Skin epidermis (tissue), 12 donors: Measurements from ENCODE around the gene SPATA7.
A peak's percentile ranks its signal among the peaks of the same experiment; 100 is the strongest.

Source experiments
- H3K27ac ChIP-seq, 21 experiments: fragments of 200-600 bp; sonication (generic) in 11 of 21; one replicate each; pipeline ENCODE4 v1.5.0; 2020; ENCODE audit warnings: mild to moderate bottlenecking in 3 of 21, inconsistent platforms in 2 of 21, moderate library complexity in 2 of 21
- H3K4me3 ChIP-seq, 7 experiments: fragments of 200-600 bp; sonication (generic) in 2 of 7; one replicate each; pipeline ENCODE4 v1.5.0; 2020; ENCODE audit warnings: inconsistent platforms in 2 of 7, mild to moderate bottlenecking in 2 of 7, moderate library complexity in 1 of 7

The SPATA7 gene

DNA sequence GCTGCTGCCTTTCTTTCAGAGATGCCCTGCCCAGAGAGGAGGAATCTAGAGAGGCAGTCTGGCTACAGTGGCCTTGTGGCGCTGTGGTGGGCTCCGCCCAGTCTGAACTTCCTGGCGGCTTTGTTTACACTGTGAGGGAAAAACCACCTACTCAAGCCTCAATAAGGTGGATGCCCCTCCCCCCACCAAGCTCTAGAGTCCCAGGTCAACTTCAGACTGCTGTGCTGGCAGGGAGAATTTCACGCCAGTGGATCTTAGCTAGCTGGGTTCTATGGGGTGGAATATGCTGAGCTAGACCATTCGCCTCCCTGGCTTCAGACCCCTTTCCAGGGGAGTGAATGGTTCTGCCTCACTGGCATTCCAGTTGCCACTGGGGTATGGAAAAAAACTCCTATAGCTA, 25.6 kb downstream of the SPATA7 start:
- Histone ChIP-seq H3K4me3 (no peak overlapping the region), H3K27ac (no peak overlapping the region)

DNA sequence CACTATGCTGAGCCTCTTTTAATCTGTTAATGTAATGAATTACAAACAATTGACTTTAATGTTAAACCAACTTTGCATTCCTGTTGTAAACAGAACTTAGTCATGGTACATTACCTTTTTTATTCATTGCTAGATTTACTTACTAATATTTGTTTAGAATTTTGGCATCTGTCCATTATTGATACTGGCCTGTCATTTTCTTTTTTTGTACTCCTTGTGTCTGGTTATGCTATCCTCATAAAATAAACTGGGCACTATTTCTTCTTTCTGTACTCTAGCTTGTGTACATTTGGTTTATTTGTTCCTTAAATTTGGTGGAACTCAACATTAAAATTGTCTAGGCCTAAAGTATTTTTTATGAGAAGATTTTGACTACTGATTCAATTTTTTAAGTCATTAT, 32.1 kb downstream of the SPATA7 start:
- Histone ChIP-seq H3K4me3 (no peak overlapping the region), H3K27ac (no peak overlapping the region)

DNA sequence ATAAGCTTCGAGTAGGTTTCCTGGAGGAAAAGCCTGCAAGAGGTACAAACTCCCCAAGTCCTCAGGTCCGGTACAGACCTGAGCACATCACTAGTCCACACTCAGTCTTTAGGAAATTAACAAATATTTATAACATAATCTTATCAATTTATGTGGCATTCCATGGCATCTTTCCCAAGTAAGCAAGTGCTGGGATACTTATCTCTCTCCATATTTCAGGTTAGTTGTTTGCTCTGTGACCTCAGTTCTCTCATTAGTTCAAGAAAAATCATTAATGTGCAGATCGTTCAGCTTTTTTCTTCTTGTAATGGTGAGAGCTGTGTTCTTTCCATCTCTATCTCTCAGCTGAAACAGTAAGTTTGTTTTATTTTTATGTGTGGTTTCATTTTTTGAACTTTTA, 34.7 kb downstream of the SPATA7 start:
- Histone ChIP-seq H3K4me3 (no peak overlapping the region), H3K27ac (no peak overlapping the region)

DNA sequence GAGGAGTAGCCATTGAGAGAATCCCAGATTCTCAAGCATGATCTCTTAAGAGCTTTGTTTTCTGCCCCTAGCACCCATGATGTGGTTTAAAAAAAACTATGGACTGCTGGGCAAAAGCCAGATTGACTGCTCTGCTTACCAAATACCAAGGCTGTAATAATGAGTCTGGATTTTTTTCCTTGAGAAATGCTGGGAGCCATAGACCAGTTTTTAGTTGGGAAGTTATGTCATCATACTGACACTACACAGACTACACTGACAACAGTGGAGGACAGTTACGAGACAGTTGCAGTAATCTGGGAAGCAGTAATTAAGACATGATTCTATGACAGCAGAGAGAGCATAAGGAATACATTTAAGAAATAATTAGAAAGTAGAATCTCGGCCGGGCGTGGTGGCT, 35.8 kb downstream of the SPATA7 start:
- Histone ChIP-seq H3K27ac (no peak overlapping the region), H3K4me3 (no peak overlapping the region)

DNA sequence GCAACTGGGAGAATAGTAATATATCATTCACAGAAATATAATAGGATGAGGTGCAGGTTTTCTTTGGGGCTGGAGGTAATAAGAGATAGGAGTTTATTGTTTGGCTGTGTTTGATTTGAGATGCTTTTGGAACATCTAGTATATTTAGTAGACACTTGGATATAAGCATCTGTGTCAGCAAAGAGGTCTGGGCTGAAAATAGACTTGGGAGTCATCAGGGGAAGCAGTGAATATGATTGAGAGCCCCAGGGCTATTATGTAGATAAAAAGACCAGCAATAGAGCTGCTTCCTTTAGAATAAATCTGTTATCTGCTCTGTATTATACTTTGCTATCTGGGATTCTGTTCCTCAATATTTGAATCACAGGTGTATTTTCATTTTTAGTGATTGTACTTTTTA, 36.6 kb downstream of the SPATA7 start:
- no peak overlapping the region for H3K27ac ChIP-seq
- no peak overlapping the region for H3K4me3 ChIP-seq

DNA sequence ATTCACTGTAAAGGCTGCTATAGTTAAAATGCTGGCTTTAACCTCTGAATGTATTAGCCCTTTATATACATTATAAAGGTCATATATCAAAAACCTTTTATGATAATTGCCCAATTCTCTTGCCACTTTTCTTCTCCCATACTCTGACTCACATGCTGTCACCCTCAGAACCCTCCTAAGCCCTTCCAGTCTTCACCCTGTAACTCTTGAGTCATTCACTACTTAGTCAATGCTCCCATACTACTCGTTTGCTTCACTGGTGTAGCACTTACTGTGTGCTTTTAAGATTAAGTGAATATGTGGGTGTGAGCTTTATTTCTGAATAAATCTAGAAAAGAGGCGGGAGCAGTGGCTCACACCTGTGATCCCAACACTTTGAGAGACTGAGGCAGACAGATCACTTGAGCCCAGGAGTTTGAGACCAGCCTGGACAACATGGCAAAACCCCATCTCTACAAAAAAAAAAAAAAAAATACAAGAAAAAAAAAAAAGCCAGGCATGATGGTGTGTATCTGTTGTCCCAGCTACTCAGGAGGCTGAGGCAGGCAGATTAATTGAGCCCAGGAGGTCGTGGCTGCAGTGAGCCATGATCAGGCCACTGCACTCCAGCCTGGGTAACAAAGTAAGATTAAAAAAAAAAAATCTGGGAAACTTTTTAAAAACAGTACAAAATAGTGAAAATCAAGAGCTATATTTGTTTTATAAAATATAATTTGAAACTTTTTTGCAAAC, 37.6 kb downstream of the SPATA7 start:
- H3K4me3 ChIP-seq: no peak overlapping the region
- no peak overlapping the region for H3K27ac ChIP-seq

DNA sequence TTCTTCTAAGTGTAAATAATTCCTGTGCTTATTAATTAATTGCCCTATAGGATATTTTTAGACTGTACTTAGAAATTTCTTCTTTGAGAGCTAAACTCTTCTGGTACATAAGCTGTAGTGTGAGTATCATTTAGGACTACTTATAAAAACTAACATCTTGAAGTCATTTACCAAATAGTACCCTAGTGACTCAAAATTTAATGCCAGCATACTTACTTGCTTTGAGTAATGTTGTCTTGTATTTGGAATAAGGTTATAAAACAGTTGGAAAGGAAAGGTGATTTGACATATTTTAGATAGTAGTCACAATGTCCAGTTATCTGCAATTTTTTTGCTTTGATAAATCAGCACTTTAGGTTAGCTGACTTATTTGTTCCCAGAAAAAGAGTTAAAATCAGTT, 39.1 kb downstream of the SPATA7 start:
- Histone ChIP-seq H3K27ac (no peak overlapping the region), H3K4me3 (no peak overlapping the region)

DNA sequence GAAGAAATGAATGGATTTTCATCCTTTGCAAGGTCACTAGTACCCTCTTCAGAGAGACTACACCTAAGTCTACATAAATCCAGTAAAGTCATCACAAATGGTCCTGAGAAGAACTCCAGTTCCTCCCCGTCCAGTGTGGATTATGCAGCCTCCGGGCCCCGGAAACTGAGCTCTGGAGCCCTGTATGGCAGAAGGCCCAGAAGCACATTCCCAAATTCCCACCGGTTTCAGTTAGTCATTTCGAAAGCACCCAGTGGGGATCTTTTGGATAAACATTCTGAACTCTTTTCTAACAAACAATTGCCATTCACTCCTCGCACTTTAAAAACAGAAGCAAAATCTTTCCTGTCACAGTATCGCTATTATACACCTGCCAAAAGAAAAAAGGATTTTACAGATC, 40.8 kb downstream of the SPATA7 start:
- Histone ChIP-seq H3K27ac (no peak overlapping the region), H3K4me3 (no peak overlapping the region)

DNA sequence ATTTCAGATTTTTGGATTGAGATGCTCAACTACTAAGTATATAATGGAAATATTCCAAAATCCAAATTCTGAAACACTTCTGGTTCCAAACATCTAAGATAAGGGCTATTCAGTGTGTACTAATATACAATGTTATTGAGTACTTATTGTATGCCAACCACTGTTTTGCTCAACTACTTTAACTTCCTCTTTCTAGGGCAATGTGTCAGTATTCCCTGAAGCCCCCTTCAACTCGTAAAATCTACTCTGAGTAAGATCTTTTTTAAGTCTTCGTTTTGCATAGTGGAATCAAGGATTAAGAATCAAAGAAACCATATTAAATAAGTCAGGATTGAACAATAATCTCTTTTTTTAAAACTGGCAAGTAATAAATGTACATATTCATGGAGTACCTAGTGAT, 45.5 kb downstream of the SPATA7 start:
- H3K27ac ChIP-seq: no peak overlapping the region
- H3K4me3 ChIP-seq: no peak overlapping the region

DNA sequence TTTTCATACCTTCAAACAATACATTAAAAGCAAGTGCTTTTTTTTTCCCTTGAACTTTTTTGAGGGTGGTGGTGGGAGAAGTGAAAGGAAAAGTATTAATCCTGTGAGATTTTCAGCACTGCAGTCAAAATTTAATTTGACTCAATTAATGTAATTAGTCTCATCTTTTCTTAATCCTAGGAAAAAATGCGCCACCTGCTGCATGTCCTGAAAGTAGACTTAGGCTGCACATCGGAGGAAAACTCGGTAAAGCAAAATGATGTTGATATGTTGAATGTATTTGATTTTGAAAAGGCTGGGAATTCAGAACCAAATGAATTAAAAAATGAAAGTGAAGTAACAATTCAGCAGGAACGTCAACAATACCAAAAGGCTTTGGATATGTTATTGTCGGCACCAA, 52.2 kb downstream of the SPATA7 start:
- H3K4me3 ChIP-seq: no peak overlapping the region

DNA sequence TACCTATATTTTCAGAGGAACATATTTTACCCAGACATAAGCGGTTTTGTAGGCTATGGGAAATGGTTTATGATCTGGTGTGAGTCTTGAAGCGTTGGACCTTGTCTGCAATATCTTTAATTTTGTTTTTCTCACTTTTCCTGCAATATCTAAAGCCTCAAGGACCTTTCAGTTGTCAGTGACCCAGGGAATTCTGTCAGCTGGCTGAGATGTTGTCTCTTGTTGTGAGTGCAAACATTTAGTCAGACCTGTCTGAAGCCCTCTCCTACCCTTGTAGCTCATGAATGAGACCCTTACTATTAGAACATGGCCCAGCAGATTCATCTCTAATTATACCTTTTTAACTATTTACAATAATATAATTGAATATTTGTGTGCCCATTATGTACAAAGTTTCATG, 53.6 kb downstream of the SPATA7 start:
- Histone ChIP-seq H3K27ac (no peak overlapping the region), H3K4me3 (no peak overlapping the region)

More for the DNA sequence above, 52.2 kb downstream of the SPATA7 start:
- H3K27ac ChIP-seq: no peak overlapping the region

DNA sequence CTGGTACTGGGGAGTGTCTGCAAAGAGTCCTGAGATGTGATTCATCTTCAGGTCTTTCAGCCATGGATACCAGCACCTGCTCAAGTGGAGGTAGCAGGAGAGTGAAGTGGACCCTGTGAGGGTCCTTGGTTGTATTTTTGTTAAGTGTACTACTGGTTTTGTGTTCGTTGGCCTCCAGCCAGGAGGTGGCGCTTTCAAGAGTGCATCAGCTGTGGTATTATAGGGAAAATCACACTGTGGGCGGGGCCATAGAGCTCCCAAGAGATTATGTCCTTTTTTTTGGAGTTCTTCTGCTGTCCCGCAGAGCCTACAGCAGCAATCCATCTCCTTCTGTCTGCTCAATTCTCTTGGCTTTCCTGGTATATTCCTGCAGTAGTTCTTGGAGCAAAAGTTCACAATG, 66.8 kb downstream of the SPATA7 start:
- H3K4me3 ChIP-seq: no peak overlapping the region

DNA sequence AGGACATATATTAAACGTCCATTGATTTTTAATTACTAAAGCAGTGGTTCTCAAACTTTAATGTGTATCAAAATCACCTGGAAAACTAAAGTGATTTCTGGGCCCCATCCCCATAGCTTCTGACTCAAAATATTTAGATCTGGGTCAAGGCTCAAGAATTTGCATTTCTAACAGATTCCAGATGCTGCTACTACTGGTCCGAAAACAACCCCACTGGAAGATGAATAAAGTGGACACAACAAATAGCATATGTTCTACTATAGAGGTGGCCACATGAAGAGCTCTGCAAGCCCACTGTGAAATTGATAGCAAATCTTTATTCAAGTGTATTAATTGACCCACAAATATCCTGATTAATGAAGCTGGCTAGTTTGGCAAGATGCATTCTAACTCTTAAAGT, 69.4 kb downstream of the SPATA7 start:
- Histone ChIP-seq H3K4me3 (no peak overlapping the region), H3K27ac (no peak overlapping the region)

More for the DNA sequence above, 66.8 kb downstream of the SPATA7 start:
- H3K27ac ChIP-seq: no peak overlapping the region

DNA sequence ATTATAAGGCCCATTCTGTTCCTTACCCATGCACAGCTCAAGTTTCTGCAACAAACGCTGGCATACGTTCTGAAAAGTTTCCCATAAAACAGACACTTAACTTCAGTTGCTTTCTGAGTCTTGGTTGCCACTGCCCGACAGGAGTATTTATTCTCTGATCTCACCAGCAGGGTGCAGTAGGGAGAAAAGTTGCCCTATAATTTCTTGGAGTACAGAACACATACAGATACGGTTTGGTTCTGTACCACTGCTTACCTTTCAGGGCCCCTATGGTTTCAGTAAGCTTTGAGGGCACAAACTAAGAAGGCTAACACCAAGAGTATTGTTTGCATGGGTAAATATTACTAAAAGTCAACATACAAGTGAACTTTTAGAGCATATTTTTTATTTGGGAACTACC, 77.9 kb downstream of the SPATA7 start:
- H3K4me3 ChIP-seq: no peak overlapping the region
- H3K27ac ChIP-seq: no peak overlapping the region

DNA sequence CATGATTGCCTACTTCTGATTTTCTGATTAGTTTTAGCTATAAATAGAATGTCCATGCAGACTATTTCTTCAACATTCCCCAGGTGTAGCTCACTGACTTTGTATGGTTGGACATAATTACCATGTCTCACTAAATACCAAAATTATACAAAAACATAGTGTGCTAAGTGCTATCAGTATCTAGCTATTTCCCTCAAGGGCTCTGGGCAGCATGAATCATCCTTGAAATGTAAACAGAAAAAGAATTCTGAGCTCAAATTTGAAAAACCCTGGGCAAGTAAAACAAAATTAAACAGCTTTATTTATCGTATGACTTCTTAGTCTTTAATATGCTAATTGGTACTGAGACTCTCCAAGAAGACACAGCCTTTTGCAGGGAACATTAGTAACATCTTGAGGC, 82.9 kb downstream of the SPATA7 start:
- H3K27ac ChIP-seq: no peak overlapping the region
- no peak overlapping the region for H3K4me3 ChIP-seq

DNA sequence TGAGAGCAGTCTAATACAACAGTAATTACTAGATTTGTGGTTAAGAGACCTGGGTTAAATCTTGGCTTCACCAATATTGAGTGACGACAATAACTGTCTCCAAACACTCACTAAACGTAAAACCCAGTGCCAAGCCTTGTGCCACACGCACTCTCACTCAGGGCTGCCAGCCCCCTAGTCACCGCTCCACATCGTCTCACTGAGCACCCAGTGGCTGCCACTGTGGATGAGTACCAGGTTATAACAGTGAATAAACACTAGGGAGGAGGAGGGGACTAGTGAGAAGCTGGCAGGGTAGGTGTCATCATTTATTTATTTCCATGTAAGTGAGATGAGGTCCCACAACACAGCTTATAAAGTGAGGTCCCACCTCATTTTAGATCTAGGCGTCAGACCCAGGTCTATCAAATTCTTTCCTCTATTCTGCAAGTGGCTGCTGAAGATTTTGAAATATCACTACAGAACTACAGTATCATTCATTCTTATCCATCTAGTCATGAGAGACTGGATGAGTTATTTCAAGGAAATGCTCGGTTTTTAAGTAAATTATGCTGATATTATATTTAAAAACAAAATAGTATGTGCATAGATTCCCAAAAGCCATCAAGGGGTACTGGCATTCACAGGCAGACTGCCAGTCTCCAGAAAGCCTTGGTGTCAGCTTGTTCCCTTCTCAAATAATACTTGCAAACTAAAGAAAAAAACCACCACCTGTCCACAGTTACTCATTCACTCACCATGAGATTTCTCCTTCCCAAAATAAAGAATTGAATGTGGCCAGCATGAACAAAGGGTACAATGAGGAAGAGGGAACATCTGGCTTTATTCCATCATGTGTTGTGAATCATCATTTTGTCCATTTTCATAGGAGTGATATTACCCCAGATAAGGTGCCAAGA, 85.3 kb downstream of the SPATA7 start:
- no peak overlapping the region for H3K27ac ChIP-seq

DNA sequence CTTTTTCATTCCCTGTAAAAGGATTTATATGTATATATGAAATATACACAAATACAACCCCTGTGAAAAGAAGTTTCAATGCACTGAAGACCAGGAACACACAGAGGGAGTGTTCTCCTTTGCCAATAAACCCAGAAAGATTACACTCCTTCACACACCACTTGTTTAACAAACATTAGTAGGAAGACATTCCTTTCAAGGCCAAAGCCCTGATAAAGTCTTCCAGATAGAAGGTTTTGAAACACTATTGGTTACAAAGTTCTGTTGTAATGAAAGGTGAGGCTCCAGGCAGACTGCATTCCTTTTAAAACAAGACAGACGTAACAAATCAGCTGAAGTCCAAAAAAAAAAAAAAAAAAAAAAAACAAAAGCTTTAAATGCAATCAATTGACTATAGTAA, 88.3 kb downstream of the SPATA7 start:
- peak overlapping the region in 1 of 21 experiments; percentile 42 for H3K27ac ChIP-seq

More for the DNA sequence above, 85.3 kb downstream of the SPATA7 start:
- H3K4me3 ChIP-seq: no peak overlapping the region

DNA sequence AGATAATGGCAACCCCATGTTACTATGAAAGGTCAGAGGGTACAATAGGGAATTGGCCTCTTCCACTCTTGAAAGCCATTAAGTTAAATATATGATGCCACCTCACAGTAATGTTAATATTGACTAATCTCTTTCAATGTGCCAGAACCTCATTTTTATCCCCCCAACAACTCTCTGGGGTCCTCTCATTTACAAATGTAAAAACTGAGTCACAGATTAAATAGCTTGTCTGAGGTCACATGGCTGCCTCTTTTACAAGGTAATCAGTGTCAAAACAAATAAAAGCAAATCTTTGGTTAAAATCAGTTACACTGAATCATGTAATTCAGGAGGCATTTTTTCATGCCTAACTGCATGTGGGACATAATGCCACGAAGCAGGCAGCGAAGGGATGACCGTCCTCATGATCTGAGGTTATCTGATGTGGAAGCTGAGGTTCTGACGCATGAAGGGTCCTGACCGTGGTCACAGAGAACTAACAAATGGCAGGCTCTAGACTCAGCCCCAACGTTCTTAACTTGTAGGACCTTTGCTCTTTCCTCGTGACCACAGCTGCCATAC, 90.8 kb downstream of the SPATA7 start:
- Histone ChIP-seq H3K27ac (no peak overlapping the region), H3K4me3 (no peak overlapping the region)

More for the DNA sequence above, 88.3 kb downstream of the SPATA7 start:
- H3K4me3 ChIP-seq: no peak overlapping the region

DNA sequence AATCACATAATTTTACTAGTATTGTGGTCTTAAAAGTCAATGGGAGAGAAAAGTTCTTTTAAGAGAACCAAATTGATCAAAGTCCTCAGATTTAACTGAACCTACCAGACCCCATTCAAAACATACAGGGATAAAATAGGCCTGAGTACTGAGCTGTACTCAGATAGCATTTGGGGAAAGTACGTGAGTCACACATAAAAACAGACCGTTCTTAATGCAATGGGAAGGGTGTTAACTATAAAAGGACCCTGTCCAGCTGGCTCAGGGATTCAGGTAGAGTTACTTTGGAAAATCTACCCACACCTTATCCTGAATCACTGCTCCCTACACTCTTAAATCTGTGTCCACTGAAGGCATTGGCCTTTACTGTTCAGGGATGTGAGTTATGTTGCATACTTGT, 91.4 kb downstream of the SPATA7 start:
- no peak overlapping the region for H3K4me3 ChIP-seq
- no peak overlapping the region for H3K27ac ChIP-seq

DNA sequence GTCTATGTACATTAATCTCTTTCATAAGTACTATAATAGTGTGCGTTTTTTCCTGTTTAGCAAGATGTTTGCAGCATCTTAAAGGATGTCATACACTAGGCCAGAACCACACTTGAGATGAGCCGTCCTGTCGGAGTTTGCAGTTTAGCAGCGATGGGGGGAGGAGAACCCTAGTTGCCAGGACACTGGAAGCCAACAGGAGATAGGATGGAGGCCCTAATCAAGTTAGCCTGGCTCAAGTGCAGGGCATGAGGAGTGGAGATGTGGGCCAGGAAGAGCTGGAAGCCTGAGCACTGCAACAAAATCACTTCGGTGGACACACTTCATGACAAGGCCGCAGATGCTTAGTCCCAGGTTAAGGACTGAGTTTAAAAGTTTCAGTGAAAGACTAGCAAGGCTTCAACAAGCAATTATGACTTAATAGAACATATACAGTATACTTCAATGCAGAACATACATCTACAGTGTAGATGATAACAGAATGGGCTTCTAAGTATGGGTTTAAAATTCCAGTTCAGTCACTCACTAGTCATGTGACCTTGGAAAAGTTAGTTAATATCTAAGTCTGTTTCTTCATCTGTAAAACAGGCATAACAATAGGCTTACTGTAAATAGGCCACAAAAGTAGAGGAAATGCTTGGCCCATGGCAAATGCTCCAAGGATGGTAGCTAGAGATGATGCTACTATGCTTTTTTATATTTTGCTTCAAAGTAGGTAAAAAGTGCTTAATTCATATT, 92.2 kb downstream of the SPATA7 start:
- no peak overlapping the region for H3K27ac ChIP-seq

More for the DNA sequence above, 92.2 kb downstream of the SPATA7 start:
- no peak overlapping the region for H3K4me3 ChIP-seq
